DND-41 (cell line): Measurements from ENCODE around the gene ARHGAP26.

Source experiments
- ATAC-seq: fragments of 200-7000 bp; cut with Tn5 transposase; 3 replicates; pipeline ENCODE4 v1.9.1; 2021; ENCODE audit warnings: low read depth; ENCODE audit not compliant: insufficient read depth
- DNase-seq: peaks from one replicate; pipeline ENCODE4 v3.0.0-alpha.2; 2020
- H2AFZ ChIP-seq: 2 replicates; pipeline ENCODE4 v1.6.0; 2012; ENCODE audit warnings: low read depth, low read length
- H3K27ac ChIP-seq: 2 replicates; pipeline ENCODE4 v1.5.1; 2012; ENCODE audit warnings: low read length, inconsistent platforms
- H3K27me3 ChIP-seq: fragments of 200-600 bp; sonication (generic); 2 replicates; pipeline ENCODE4 v1.6.0; 2012; ENCODE audit warnings: low read length, mild to moderate bottlenecking, inconsistent platforms; ENCODE audit not compliant: insufficient read depth, poor library complexity
- H3K36me3 ChIP-seq: 2 replicates; pipeline ENCODE4 v1.5.1; 2012; ENCODE audit warnings: low read length, inconsistent platforms; ENCODE audit not compliant: insufficient read depth
- H3K4me1 ChIP-seq: 2 replicates; pipeline ENCODE4 v1.5.1; 2012; ENCODE audit warnings: mild to moderate bottlenecking, low read length; ENCODE audit not compliant: insufficient read depth
- H3K4me2 ChIP-seq: 2 replicates; pipeline ENCODE4 v1.6.0; 2012; ENCODE audit warnings: mild to moderate bottlenecking, moderate library complexity, low read length, inconsistent platforms; ENCODE audit not compliant: insufficient read depth
- H3K4me3 ChIP-seq, 2 experiments: fragments of 200-600 bp in 1 of 2; shearing (Covaris generic) in 1 of 2; 2 replicates each; pipeline ENCODE4 v1.5.1; 2012 to 2016; ENCODE audit warnings: inconsistent platforms in 2 of 2, low read length in 2 of 2, mild to moderate bottlenecking in 2 of 2, low read depth in 1 of 2, moderate library complexity in 1 of 2
- H3K79me2 ChIP-seq: 2 replicates; pipeline ENCODE4 v1.6.0; 2012; ENCODE audit warnings: low read length, inconsistent platforms; ENCODE audit not compliant: insufficient read depth
- H3K9ac ChIP-seq: 2 replicates; pipeline ENCODE4 v1.6.0; 2012; ENCODE audit warnings: low read depth, mild to moderate bottlenecking, inconsistent platforms, low read length, moderate library complexity
- H3K9me3 ChIP-seq: 2 replicates; pipeline ENCODE4 v1.5.1; 2012; ENCODE audit warnings: low read length, moderate library complexity, mild to moderate bottlenecking, inconsistent platforms; ENCODE audit not compliant: insufficient read depth, severe bottlenecking
- H4K20me1 ChIP-seq: 2 replicates; pipeline ENCODE4 v1.6.0; 2012; ENCODE audit warnings: low read length; ENCODE audit not compliant: insufficient read depth
- CTCF ChIP-seq: IDR thresholded peaks from 2 replicates; pipeline ENCODE4 v1.5.1; 2012; ENCODE audit warnings: borderline replicate concordance, low read length, moderate library complexity, mild to moderate bottlenecking; ENCODE audit not compliant: poor library complexity, severe bottlenecking; ENCODE audit errors: extremely low read depth
- EZH2 ChIP-seq: IDR thresholded peaks from 3 replicates; pipeline ENCODE4 v1.6.1; 2012; ENCODE audit warnings: borderline replicate concordance, low read depth, mild to moderate bottlenecking, moderate library complexity, low read length, inconsistent platforms; ENCODE audit not compliant: severe bottlenecking

Gene ARHGAP26

GRCh38 chr5:142938266-142938880, 168.2 kb downstream of the ARHGAP26 start:
- Histone ChIP-seq H3K27ac (no peak overlapping the region), H3K4me2 (no peak overlapping the region), H3K9ac (no peak overlapping the region), H3K4me1 (peaks cover 12% of the 10 kb centered on the region), H3K79me2 (no peaks in the 10 kb centered on the region), H3K36me3 (peaks cover 2% of the 10 kb centered on the region; the same call in 1 of the 2 replicates), H3K27me3 (no peaks in the 10 kb centered on the region), H3K4me3 (no peak overlapping the region), H3K9me3 (no peaks in the 10 kb centered on the region), H2AFZ (no peak overlapping the region), H4K20me1 (no peaks in the 10 kb centered on the region)
- TF ChIP-seq EZH2: no peak
- no peak for TF ChIP-seq CTCF
- DNase-seq (no peak), ATAC-seq (no peak)

GRCh38 chr5:142939006-142939405, 168.8 kb downstream of the ARHGAP26 start:
- Histone ChIP-seq H3K79me2 (no peaks in the 10 kb centered on the region), H3K4me1 (peaks cover 6% of the 10 kb centered on the region), H2AFZ (no peak overlapping the region), H3K4me2 (no peak overlapping the region), H3K9ac (no peak overlapping the region), H3K27me3 (no peaks in the 10 kb centered on the region), H3K9me3 (no peaks in the 10 kb centered on the region), H4K20me1 (no peaks in the 10 kb centered on the region), H3K36me3 (no peaks in the 10 kb centered on the region), H3K4me3 (no peak overlapping the region), H3K27ac (no peak overlapping the region)
- ATAC-seq: no peak
- TF ChIP-seq CTCF: no peak
- no peak for TF ChIP-seq EZH2
- no peak for DNase-seq

- H3K79me2 ChIP-seq: no peaks in the 10 kb centered on the region
- H2AFZ ChIP-seq: no peak overlapping the region
- DNase-seq (no peak), ATAC-seq (no peak)
- no peak overlapping the region for H3K4me2 ChIP-seq
- no peak overlapping the region for H3K4me3 ChIP-seq
- H3K27me3 ChIP-seq: no peaks in the 10 kb centered on the region
- no peaks in the 10 kb centered on the region for H3K36me3 ChIP-seq
- no peak overlapping the region for H3K9ac ChIP-seq
- TF ChIP-seq CTCF: no peak
- no peak for TF ChIP-seq EZH2
- H4K20me1 ChIP-seq: no peaks in the 10 kb centered on the region
- no peaks in the 10 kb centered on the region for H3K9me3 ChIP-seq
- H3K4me1 ChIP-seq: no peaks in the 10 kb centered on the region
- H3K27ac ChIP-seq: no peak overlapping the region
Measured at GRCh38 chr5:142939884-142940283, 169.7 kb downstream of the ARHGAP26 start.

- Histone ChIP-seq H3K9ac (no peak overlapping the region), H3K79me2 (no peaks in the 10 kb centered on the region), H3K4me2 (no peak overlapping the region), H3K27me3 (no peaks in the 10 kb centered on the region), H3K4me3 (no peak overlapping the region), H4K20me1 (no peaks in the 10 kb centered on the region), H3K27ac (no peak overlapping the region), H3K4me1 (no peaks in the 10 kb centered on the region), H3K9me3 (no peaks in the 10 kb centered on the region), H2AFZ (no peak overlapping the region), H3K36me3 (no peaks in the 10 kb centered on the region)
- ATAC-seq (no peak), DNase-seq (no peak)
- TF ChIP-seq CTCF: no peak
- TF ChIP-seq EZH2: no peak
Measured at GRCh38 chr5:142941245-142941644, 171.1 kb downstream of the ARHGAP26 start.
